Measurements from ENCODE around the gene NHEJ1. TPM values are rescaled to one million over a fixed set of nuclear protein-coding genes. Genes with fewer than 3 reads are reported as not detected.

The NHEJ1 gene
- total RNA-seq, 1 donor: 24.2 TPM

- peak; percentile 69 for DNase-seq (ENCODE audit: low read depth)
- H3K4me3 ChIP-seq (ENCODE audit: low read depth, low read length): no peak overlapping the region
- TF ChIP-seq CTCF (IDR thresholded peaks at IDR 0.05; ENCODE audit: insufficient read depth, low read depth, low read length): no peak
Measured at GRCh38 chr2:219149667-219150066, 10.9 kb downstream of the NHEJ1 start.

- no peak overlapping the region for H3K4me3 ChIP-seq (ENCODE audit: low read depth, low read length)
- peak; percentile 86 for DNase-seq (ENCODE audit: low read depth)
- peak; percentile 46 for TF ChIP-seq CTCF (IDR thresholded peaks at IDR 0.05; ENCODE audit: insufficient read depth, low read depth, low read length)
Measured at GRCh38 chr2:219142329-219142728, 18.3 kb downstream of the NHEJ1 start.

GRCh38 chr2:219140722-219141121 lies 19.9 kb downstream of the NHEJ1 start:
- H3K4me3 ChIP-seq (ENCODE audit: low read depth, low read length): no peak overlapping the region
- TF ChIP-seq CTCF (IDR thresholded peaks at IDR 0.05; ENCODE audit: insufficient read depth, low read depth, low read length): no peak
- DNase-seq (ENCODE audit: low read depth): no peak

- TF ChIP-seq CTCF (IDR thresholded peaks at IDR 0.05; ENCODE audit: insufficient read depth, low read depth, low read length): no peak
- no peak for DNase-seq (ENCODE audit: low read depth)
- no peak overlapping the region for H3K4me3 ChIP-seq (ENCODE audit: low read depth, low read length)
Measured at GRCh38 chr2:219133976-219134375, 26.6 kb downstream of the NHEJ1 start.

GRCh38 chr2:219131744-219132143 lies 28.9 kb downstream of the NHEJ1 start:
- no peak for TF ChIP-seq CTCF (IDR thresholded peaks at IDR 0.05; ENCODE audit: insufficient read depth, low read depth, low read length)
- DNase-seq (ENCODE audit: low read depth): no peak
- no peak overlapping the region for H3K4me3 ChIP-seq (ENCODE audit: low read depth, low read length)

GRCh38 chr2:219131327-219131726 lies 29.3 kb downstream of the NHEJ1 start:
- TF ChIP-seq CTCF (IDR thresholded peaks at IDR 0.05; ENCODE audit: insufficient read depth, low read depth, low read length): no peak

GRCh38 chr2:219129589-219129988 lies 31.0 kb downstream of the NHEJ1 start:
- TF ChIP-seq CTCF (IDR thresholded peaks at IDR 0.05; ENCODE audit: insufficient read depth, low read depth, low read length): no peak
- DNase-seq (ENCODE audit: low read depth): no peak
- no peak overlapping the region for H3K4me3 ChIP-seq (ENCODE audit: low read depth, low read length)

More at GRCh38 chr2:219131327-219131726, 29.3 kb downstream of the NHEJ1 start:
- no peak for DNase-seq (ENCODE audit: low read depth)
- no peak overlapping the region for H3K4me3 ChIP-seq (ENCODE audit: low read depth, low read length)

Measured in fibroblast of villous mesenchyme (primary cell).